HG03469 (cell line): ENCODE measurements around the gene SMPD4.
"Not testable (repeated sequence)": the region's sequence is repeated elsewhere in the genome, so short reads cannot be mapped to it uniquely, and the experiment has no call there.

ENCODE experiments used
- ATAC-seq: cut with Tn5 transposase; IDR thresholded peaks from one replicate; pipeline ENCODE4 v1.9.1; 2021; ENCODE audit warnings: mild to moderate bottlenecking, moderate library complexity, moderate number of reproducible peaks; ENCODE audit not compliant: unreplicated experiment

SMPD4 gene

DNA sequence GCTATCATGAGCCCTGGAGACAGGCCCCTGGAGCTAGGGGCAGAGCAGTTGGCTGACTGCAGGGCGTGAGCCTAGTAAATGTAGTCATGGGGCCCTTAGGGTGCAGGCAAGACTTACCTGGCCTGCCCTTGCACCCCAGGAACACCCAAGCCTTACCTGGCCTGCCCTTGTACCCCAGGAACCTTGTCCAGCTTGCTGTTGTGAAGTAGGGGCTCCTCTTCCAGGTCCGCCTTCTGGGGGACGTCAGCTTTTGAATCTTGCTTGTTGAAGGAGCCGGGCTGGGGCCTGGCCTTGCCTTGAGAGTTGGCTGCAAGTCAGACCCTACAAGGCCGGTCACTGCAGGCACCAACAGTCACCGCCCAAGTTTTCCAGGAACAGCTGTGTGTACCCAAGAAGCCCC, 40.4 kb downstream of the SMPD4 start:
- ATAC-seq: not testable (repeated sequence)

DNA sequence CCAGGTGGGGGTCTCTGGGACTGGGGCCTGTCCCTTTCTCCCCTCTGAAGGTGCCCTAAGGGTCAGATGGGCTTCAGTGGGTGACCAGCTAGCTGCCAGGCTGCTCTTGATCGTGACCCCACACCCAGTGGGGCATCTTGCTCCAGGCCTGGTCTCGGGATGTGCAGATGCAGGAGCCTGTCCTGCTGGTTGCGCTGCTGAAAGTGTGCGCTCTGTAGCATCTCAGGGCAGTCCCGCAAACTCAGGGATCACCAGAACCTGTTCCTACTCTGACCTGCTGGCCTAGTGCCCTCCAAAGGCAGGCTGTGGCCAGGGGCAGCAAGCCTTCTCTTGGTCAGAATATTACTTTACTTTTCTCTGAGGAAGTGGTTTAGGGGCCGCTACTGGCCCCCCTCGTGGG, 40.9 kb downstream of the SMPD4 start:
- not testable (repeated sequence) for ATAC-seq

DNA sequence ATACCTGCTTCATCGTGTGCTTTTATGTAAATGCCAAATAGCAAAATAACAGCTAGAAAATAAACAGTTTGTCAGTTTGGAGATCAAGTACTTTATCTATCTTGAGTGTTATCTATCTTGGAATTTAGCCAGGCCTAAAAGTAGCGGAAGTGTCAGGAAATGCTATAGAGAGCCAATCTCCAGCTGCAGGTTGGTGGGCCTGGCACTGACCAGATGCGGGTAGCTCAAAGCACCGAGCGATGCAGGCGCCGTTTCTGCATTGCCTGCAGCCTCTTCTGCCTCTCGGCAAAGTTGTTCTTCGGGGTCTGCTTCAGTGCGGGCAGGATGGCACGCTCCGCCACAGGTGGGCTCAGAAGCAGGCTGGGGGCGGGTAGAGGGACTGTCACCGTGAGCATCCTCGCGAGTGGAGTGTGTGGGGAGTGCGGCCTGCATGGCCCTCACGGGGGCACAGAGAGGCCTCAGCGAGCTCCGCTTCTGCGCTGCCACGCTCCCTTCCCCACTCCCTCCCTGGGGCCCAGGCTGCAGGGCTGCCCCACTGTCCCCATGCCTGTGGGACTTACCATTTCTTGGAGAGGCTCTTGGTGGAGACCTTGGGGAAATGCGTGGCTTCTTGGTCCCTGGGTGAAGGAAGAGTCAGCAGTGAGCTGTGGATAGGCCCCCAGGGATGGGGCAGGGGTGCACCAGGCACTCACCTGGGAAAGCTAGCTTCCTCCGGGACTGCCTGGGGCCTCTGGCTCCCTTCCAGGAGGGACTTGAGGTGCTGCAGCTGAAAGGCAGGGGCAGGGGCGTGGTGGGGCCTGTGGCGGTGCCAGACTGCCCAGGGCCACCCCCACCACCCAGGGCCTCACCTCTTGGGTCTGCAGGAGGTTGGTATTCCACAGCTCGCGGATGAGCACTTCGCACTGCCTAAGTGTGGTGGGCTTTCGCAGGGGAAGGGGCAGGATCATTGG, 41.8 kb downstream of the SMPD4 start:
- ATAC-seq: not testable (repeated sequence)

DNA sequence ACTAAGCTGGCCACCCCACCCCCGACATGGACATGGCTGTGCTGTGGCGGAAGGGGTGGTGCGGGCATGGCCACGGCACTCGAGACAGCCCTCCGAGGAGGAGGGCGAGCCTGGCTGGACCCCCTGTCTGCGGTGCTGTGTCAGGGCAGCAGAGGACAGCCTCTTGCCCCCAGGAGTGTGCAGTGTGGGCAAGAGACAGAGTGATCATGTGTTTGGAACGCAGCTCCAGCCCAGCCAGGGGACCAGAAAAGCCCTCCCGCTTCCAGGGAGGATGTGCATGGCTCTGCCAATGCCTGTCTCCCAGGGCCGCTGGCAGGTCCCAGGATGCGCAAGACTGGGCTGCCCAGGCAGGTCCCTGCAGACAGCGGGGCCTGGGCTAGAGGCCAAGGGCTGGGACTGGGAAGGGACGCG, 42.6 kb downstream of the SMPD4 start:
- not testable (repeated sequence) for ATAC-seq

DNA sequence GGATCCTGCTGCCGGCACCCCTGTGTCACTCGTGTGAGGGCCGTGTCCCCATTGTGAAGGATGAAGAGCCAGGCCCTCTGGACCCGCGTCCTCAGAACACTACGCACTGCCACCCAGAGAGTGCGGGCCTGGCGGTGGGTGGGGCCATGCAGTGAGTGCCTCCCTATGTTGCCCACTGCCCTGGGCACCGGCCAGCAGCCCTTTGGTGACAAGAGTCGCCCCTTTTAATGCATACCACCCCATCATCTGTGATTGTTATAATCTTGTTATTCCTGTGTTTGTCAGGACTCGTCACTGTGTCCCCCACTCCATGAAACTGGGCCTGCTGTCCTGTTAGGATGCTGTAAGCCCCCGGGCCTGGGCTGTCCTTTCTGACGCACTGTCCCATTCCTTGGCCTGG, 43.1 kb downstream of the SMPD4 start:
- ATAC-seq: not testable (repeated sequence)

DNA sequence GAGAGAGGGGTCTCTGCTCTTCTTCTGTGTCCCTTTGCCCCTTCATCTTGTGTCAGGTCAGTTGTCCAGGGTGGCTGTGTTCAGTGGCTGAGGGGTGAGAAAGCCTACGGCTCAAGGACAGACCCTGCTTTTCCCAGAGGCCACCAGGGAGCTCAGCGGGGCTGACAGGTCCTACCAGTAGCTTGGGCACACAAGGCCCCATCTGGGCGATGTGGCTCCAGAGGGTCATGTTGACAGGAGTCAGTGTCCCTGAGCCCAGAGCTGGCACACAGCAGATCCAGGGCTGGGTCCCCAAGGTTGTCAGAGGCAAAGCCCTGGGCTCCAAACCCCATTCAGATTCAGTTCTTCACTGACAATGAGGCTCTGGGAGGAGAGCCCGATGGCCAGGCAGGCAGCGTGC, 44.3 kb downstream of the SMPD4 start:
- not testable (repeated sequence) for ATAC-seq

DNA sequence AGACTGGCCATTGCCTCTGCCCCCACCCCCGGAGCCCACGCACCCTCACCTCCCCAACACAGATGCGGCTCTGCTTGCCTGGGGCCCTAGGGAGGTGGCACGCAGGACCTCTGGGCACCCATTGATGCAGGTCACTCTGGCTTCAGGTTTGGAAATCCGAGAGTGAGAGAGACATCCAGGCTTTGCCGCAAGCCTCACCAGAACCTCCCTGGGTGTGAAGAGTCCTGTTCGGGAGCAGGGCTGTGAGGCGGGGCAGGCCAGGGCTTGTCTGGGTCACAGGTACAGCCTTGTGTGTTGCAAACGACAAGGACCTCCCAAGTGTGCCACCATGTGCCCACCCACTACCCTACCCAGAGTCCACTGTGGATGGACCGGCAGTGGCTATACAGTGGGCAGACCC, 44.9 kb downstream of the SMPD4 start:
- not testable (repeated sequence) for ATAC-seq

DNA sequence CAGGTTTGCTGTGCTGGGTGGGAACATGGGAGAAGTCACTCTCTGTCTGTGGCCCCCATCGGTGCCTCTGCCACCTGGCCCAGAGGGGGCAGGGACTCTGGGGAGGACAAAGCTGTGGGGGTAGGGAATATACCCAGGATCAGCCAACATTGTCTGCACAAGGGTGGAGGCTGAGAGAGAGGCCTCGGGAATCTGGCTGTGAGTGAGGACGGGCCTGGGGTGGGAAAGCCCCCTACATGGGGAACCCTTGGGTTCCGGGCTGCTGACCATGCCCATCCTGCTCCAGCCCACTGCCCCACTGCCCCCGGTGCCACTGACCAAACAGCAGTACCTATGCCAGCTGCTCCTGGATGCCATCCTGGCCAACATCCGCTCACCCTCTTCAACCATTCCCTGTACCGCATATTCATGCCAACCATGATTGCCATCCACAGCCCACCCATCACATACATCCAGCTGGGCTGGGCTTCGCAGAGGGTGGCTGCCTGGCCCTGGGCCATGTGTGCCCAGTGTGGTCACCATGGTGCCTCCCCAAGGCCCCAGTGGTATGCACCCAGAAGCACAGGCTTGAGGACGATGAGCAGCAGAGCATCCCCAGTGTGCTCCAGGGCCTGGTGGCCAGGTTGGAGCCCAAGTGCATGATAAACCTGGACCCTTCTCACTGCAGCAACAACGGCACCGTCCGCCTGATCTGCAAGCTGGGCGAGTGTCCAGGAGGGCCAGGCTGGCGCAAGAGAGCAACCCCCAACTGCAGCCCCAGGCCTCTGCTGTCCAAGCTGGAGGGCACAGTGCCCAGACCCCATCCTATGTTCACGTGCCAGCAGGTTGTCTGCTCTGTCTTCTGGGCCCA, 45.5 kb downstream of the SMPD4 start:
- no peak for ATAC-seq

DNA sequence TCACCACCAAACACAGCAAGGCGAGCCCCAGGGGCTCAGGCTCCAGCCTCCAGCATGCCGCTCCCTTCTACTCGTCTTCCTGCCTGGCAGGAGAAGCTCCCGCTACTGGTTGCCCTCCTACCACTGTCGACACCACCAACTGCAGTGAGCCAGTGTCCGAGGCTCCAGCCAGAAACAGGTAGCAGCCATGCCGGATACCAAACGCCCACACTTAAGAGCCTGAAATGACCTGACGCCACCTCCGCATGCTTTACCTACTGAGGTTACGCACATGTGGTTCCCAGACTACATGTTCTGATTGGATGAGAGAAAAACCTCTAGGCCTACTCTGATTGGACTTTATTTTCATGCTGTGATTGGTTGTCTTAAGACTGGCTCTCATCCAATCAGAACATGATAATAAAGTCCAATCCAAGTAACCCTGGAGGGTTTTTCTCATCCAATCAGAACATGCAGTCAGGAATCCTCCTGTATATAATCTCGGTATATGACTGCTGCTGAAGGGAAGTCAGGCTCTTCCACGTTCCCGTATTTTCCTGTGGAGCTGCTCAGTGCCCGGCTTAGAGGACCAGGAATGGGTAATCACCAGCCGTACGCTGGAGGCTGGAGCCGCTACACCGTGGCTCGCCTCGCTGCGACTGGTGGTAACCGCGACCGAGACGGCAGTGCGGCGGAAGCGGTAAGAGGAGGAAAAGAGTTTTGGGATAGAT, 52.1 kb downstream of the SMPD4 start, which contains the start of gene POTEF:
POTEF (minus strand) TSS at position 103 of the 710 bp plus-strand sequence. CDS start 8,707 bp downstream, outside the sequence.
- not testable (repeated sequence) for ATAC-seq

DNA sequence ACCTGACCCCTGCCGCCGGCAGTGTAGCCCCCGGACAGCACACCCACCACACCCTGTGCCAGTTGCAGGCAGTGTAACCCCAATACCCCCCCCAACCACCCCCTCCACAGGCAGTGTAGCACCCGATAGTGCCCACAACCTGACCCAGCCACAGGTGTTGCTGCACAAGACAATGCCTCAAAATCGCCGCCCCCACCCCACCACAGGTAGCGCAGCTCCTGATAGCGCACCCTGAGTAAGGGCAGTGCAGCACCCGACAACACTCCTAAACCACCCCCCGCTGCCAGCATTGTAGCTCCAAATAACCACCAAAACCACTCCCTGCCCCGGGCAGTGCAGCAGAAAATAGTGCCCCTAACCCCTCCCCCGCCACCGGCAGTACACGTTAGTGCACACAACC, 52.9 kb downstream of the SMPD4 start:
- ATAC-seq: not testable (repeated sequence)

DNA sequence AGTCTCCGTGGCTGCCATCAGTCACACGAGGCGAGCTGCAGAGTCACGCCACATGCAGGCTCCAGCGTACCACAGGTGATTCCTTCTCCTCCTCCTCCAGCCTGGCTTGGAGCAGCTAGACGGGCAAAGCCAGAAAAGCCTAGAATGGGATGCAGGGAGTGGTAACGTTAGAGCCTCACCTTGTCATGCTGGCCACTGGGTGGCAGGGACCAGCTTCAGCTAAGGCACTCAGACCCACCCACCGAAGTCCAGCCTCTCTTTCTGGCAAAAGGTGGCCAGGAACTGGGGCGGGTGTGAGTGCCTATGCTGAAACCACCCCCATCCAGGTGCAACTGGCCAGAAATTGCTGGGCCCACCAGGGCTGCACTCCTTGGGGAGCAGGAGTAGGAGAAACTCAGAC, 53.7 kb downstream of the SMPD4 start:
- not testable (repeated sequence) for ATAC-seq

DNA sequence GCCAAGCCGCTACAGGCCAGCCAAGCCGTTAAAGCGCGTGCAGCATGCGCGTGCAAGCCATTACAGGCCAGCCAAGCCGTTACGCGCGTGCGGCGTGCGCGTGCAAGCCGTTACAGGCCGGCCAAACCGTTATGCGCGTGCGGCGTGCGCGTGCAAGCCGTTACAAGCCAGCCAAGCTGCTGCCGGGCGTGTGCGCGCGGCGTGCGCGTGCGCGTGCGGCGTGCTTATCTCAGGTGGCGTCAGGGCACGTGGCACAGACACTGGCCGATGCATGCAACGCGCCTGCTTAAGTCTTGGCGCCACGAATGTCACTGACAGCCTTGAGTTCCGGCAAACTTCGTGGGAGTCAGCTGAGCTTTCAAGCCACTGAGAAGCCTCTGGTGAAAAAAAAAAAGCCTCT, 60.5 kb downstream of the SMPD4 start:
- ATAC-seq: not testable (repeated sequence)

DNA sequence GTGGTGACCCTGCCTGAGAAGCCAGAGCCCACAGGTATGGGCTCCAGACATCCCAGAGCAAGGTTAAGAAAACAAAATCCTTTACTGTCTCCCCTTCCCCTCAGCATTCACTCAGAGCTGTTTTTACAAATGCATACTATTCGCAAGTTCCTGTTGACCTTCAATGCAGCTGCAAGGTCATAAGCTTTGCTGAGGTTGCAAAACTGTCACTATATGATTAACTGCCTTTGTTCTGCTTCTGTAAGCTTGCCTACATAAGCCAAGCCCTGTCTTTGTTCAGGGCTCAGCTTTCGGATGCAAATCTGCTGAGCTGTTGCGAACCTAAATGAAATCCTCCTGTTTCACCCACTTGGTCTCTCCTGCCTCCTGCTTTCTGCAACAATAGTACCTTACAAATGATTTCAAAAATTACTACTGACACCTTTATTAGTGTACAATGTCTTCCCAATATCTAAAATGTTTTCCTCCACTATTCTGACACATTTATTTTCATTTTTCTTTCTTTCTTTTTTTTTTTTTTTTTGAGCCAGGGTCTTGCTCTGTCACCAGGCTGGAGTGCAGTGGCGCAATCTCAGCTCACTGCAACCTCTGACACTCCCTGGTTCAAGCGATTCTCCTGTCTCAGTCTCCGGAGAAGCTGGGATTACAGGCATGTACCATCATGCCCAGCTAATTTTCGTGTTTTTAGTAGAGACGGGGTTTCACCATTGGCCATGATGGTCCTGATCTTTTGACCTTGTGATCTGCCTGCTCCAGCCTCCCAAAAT, 78.6 kb downstream of the SMPD4 start:
- ATAC-seq: not testable (repeated sequence)
